ENCODE data around the gene PPARD.

The PPARD gene

GRCh38 chr6:35311390-35312075 lies 30.8 kb upstream of the PPARD start:
- Histone ChIP-seq H3K9ac (no peak overlapping the region), H2AFZ (ENCODE audit: low read depth) (no peak overlapping the region), H3K4me1 (ENCODE audit: low read depth, poor library complexity, severe bottlenecking) (no peaks in the 10 kb centered on the region), H3K4me2 (no peak overlapping the region), H3K27me3 (ENCODE audit: insufficient read depth, low read depth) (no peaks in the 10 kb centered on the region), H3K36me3 (ENCODE audit: insufficient read depth) (no peaks in the 10 kb centered on the region), H4K20me1 (ENCODE audit: insufficient read depth) (no peaks in the 10 kb centered on the region), H3K27ac (no peak overlapping the region), H3K79me2 (ENCODE audit: insufficient read depth, low read depth) (peaks cover 5% of the 10 kb centered on the region; the same call in 1 of the 2 replicates), H3K4me3 (IDR thresholded peaks at IDR 0.05; ENCODE audit: insufficient read depth, low read depth, low read length) (no peak overlapping the region)
- no peak for TF ChIP-seq CTCF (conservative IDR thresholded peaks at IDR 0.05; ENCODE audit: low read depth, low read length)

- Histone ChIP-seq H3K27ac (no peak overlapping the region), H3K27me3 (ENCODE audit: insufficient read depth, low read depth) (no peaks in the 10 kb centered on the region), H3K4me1 (ENCODE audit: low read depth, poor library complexity, severe bottlenecking) (no peaks in the 10 kb centered on the region), H4K20me1 (ENCODE audit: insufficient read depth) (no peaks in the 10 kb centered on the region), H3K4me3 (IDR thresholded peaks at IDR 0.05; ENCODE audit: insufficient read depth, low read depth, low read length) (no peak overlapping the region), H3K9ac (no peak overlapping the region), H2AFZ (ENCODE audit: low read depth) (no peak overlapping the region), H3K36me3 (ENCODE audit: insufficient read depth) (no peaks in the 10 kb centered on the region), H3K4me2 (no peak overlapping the region), H3K79me2 (ENCODE audit: insufficient read depth, low read depth) (peaks cover 5% of the 10 kb centered on the region; the same call in 1 of the 2 replicates)
- TF ChIP-seq CTCF (conservative IDR thresholded peaks at IDR 0.05; ENCODE audit: low read depth, low read length), result no peak
Measured at GRCh38 chr6:35312076-35312800, 30.1 kb upstream of the PPARD start.

- TF ChIP-seq CTCF (conservative IDR thresholded peaks at IDR 0.05; ENCODE audit: low read depth, low read length), result no peak
- Histone ChIP-seq H3K4me1 (ENCODE audit: low read depth, poor library complexity, severe bottlenecking) (no peaks in the 10 kb centered on the region), H3K4me3 (IDR thresholded peaks at IDR 0.05; ENCODE audit: insufficient read depth, low read depth, low read length) (no peak overlapping the region), H4K20me1 (ENCODE audit: insufficient read depth) (no peaks in the 10 kb centered on the region), H2AFZ (ENCODE audit: low read depth) (no peak overlapping the region), H3K9ac (no peak overlapping the region), H3K36me3 (ENCODE audit: insufficient read depth) (no peaks in the 10 kb centered on the region), H3K27me3 (ENCODE audit: insufficient read depth, low read depth) (no peaks in the 10 kb centered on the region), H3K79me2 (ENCODE audit: insufficient read depth, low read depth) (peaks cover 5% of the 10 kb centered on the region; the same call in 1 of the 2 replicates), H3K4me2 (no peak overlapping the region), H3K27ac (no peak overlapping the region)
Measured at GRCh38 chr6:35312807-35313206, 29.6 kb upstream of the PPARD start.

- Histone ChIP-seq H3K27ac (no peak overlapping the region), H3K4me1 (ENCODE audit: low read depth, poor library complexity, severe bottlenecking) (no peaks in the 10 kb centered on the region), H3K4me3 (IDR thresholded peaks at IDR 0.05; ENCODE audit: insufficient read depth, low read depth, low read length) (no peak overlapping the region), H4K20me1 (ENCODE audit: insufficient read depth) (no peaks in the 10 kb centered on the region), H3K27me3 (ENCODE audit: insufficient read depth, low read depth) (no peaks in the 10 kb centered on the region), H3K36me3 (ENCODE audit: insufficient read depth) (no peaks in the 10 kb centered on the region; the same call in 1 of the 2 replicates), H3K9ac (no peak overlapping the region), H3K4me2 (no peak overlapping the region), H2AFZ (ENCODE audit: low read depth) (no peak overlapping the region), H3K79me2 (ENCODE audit: insufficient read depth, low read depth) (peaks cover 5% of the 10 kb centered on the region; the same call in 1 of the 2 replicates)
- no peak for TF ChIP-seq CTCF (conservative IDR thresholded peaks at IDR 0.05; ENCODE audit: low read depth, low read length)
Measured at GRCh38 chr6:35317483-35318195, 24.7 kb upstream of the PPARD start.

All from KMS-11 (cell line).